ENCODE data around the gene MYO10. TPM values are rescaled to one million over a fixed set of nuclear protein-coding genes. Genes with fewer than 3 reads are reported as not detected.

The MYO10 gene
- total and polyA plus RNA-seq, 2 of the 8 experiments (the other 6 are each of a cell fraction or from before 2014, with no cell fraction given) = 21.5 to 107 TPM

- Histone ChIP-seq H3K36me3 (ENCODE audit: control insufficient read depth in 2 of 4, insufficient read depth in 4 of 4, low read length in 3 of 4) (peaks cover 0 to 14% (median 4%) of the 10 kb centered on the region in 4 experiments; a peak in 5 of 8 replicates), H3K23me2 (ENCODE audit: low read depth, low read length) (no peaks in the 10 kb centered on the region), H3K4me1 (replicated peaks in 1 of 4; ENCODE audit: control insufficient read depth in 3 of 4, insufficient read depth in 4 of 4, low read length in 3 of 4) (peaks cover 0 to 5% (median 3%) of the 10 kb centered on the region in 4 experiments; a peak in 3 of 7 replicates), H3K4me3 (ENCODE audit: extremely low read depth in 1 of 4, insufficient read depth in 2 of 4, low read depth in 3 of 4, low read length in 4 of 4) (no peak overlapping the region), H2BK120ac (replicated peaks; ENCODE audit: low read depth, low read length) (no peak overlapping the region), H3K14ac (ENCODE audit: insufficient read length) (no peak overlapping the region), H2BK12ac (ENCODE audit: low read depth, low read length) (no peak overlapping the region), H3K18ac (ENCODE audit: extremely low read depth, low read length) (no peak overlapping the region), H3K27me3 (replicated peaks in 1 of 4; ENCODE audit: control insufficient read depth in 3 of 4, extremely low read depth in 1 of 4, insufficient read depth in 3 of 4, low read length in 3 of 4) (no peaks in the 10 kb centered on the region), H3K9ac (replicated peaks in 1 of 4; ENCODE audit: extremely low read depth in 1 of 4, low read depth in 3 of 4, low read length in 3 of 4) (no peak overlapping the region), H4K91ac (replicated peaks; ENCODE audit: insufficient read length, low read length) (no peak overlapping the region), H3K79me2 (ENCODE audit: control insufficient read depth in 1 of 2, insufficient read depth in 2 of 2, low read length in 2 of 2) (no peaks in the 10 kb centered on the region), H4K20me1 (replicated peaks in 1 of 2; ENCODE audit: control insufficient read depth in 1 of 2, insufficient read depth in 2 of 2, low read length in 2 of 2) (no peaks in the 10 kb centered on the region), H2AFZ (ENCODE audit: low read length) (no peak overlapping the region), H3K23ac (ENCODE audit: insufficient read length) (no peak overlapping the region), H2BK5ac (ENCODE audit: low read depth, low read length) (no peak overlapping the region), H3K56ac (replicated peaks; ENCODE audit: insufficient read length, low read depth, low read length) (no peak overlapping the region), H2BK15ac (ENCODE audit: low read length) (no peak overlapping the region), H3K9me3 (ENCODE audit: insufficient read depth in 2 of 2, low read depth in 1 of 2, low read length in 1 of 2) (no peaks in the 10 kb centered on the region), H2BK20ac (ENCODE audit: low read length) (no peak overlapping the region), H4K8ac (ENCODE audit: extremely low read depth, insufficient read depth, low read length) (no peak overlapping the region; the same call in 1 of the 2 replicates), H3K4me2 (ENCODE audit: insufficient read depth in 1 of 2, low read depth in 2 of 2, low read length in 2 of 2) (no peak overlapping the region), H3K79me1 (ENCODE audit: low read depth, low read length) (no peaks in the 10 kb centered on the region), H3K27ac (ENCODE audit: low read depth, low read length) (no peak overlapping the region), H4K5ac (ENCODE audit: insufficient read length, low read depth, low read length) (no peak overlapping the region), H2AK5ac (ENCODE audit: low read depth, low read length) (no peak overlapping the region), H3K4ac (replicated peaks; ENCODE audit: insufficient read length, low read depth, low read length) (no peak overlapping the region)
- 94% methylated on average over 7 of the region's 7 CpGs; no CpG with 5 or more reads in 1 of the 2 experiments for WGBS, 2 experiments (ENCODE audit: extremely low coverage in 1 of 2, insufficient coverage in 1 of 2, insufficient read length in 1 of 2, insufficient replicate concordance in 2 of 2, low coverage in 1 of 2, low lambda C conversion rate in 2 of 2, missing lambda C conversion rate in 1 of 2)
- FAIRE-seq = no peak
- no peak for DNase-seq (ENCODE audit: low read depth in 1 of 2, low spot score in 2 of 2)
- CTCF ChIA-PET (ENCODE audit: partially characterized antibody) = interaction anchor here (0.6 to 2.4 kb wide), 5 partner anchors 19 to 746 kb away, joined by 3 to 8 read pairs (median 3); no protein-coding TSS in a partner anchor
- POLR2A ChIA-PET (ENCODE audit: partially characterized antibody) = interaction anchor here (3.1 kb wide), 1 partner anchor 19 kb away, joined by 17 read pairs; no protein-coding TSS in a partner anchor
- no peak for TF ChIP-seq SP4 (IDR thresholded peaks at IDR 0.05; ENCODE audit: low read length)
- no peak for TF ChIP-seq NANOG (IDR thresholded peaks at IDR 0.05; ENCODE audit: insufficient read depth, low read depth, low read length, poor library complexity, severe bottlenecking)
- TF ChIP-seq TEAD4 (IDR thresholded peaks at IDR 0.05; ENCODE audit: low read depth, low read length) = no peak
- TF ChIP-seq ATF2 (IDR thresholded peaks at IDR 0.05; ENCODE audit: low read length) = no peak
- TF ChIP-seq CREB1 (IDR thresholded peaks at IDR 0.05) = no peak
- TF ChIP-seq CBX5 (IDR thresholded peaks at IDR 0.05; ENCODE audit: low read depth, low read length) = no peak
- no peak for TF ChIP-seq BRCA1 (IDR thresholded peaks at IDR 0.05; ENCODE audit: low read depth, low read length)
- TF ChIP-seq KDM1A (IDR thresholded peaks at IDR 0.05; ENCODE audit: borderline replicate concordance, low read length) = no peak
- no peak for TF ChIP-seq TAF7 (optimal IDR thresholded peaks at IDR 0.05; ENCODE audit: borderline replicate concordance, low read depth, low read length)
- TF ChIP-seq SP2 (IDR thresholded peaks at IDR 0.05; ENCODE audit: low read length) = no peak
- TF ChIP-seq RNF2 (IDR thresholded peaks at IDR 0.05; ENCODE audit: borderline replicate concordance, low read depth, low read length, missing control alignments, poor library complexity, severe bottlenecking) = no peak
- no peak for TF ChIP-seq EP300 (IDR thresholded peaks at IDR 0.05; ENCODE audit: borderline replicate concordance in 1 of 2, low read depth in 2 of 2, low read length in 2 of 2)
Observed at GRCh38 chr5:16756692-16757091, 179.4 kb downstream of the MYO10 start.
